Smooth muscle cell (in vitro differentiated cells): ENCODE results near the gene CMAS. TPM values are rescaled to one million over a fixed set of nuclear protein-coding genes. Genes with fewer than 3 reads are reported as not detected.
A peak's percentile ranks its signal among the peaks of the same experiment; 100 is the strongest.
"Not testable (repeated sequence)": the region's sequence is repeated elsewhere in the genome, so short reads cannot be mapped to it uniquely, and the experiment has no call there.

Experiments
- DNase-seq: peaks from one replicate; lab custom pipeline; 2025; ENCODE audit not compliant: unreplicated experiment; lab: John Stamatoyannopoulos, UW
- H2AFZ ChIP-seq: fragments of 200-600 bp; sonication (generic); 2 replicates; pipeline ENCODE4 v1.6.0; 2016; ENCODE audit warnings: antibody characterized with exemption, low read depth, mild to moderate bottlenecking
- H3F3A ChIP-seq: fragments of 200-600 bp; sonication (generic); 2 replicates; pipeline ENCODE4 v1.6.0; 2017; ENCODE audit warnings: antibody characterized with exemption, low read depth
- H3K27ac ChIP-seq: fragments of 200-600 bp; sonication (generic); 2 replicates; pipeline ENCODE4 v1.5.1; 2016; ENCODE audit warnings: low read depth, mild to moderate bottlenecking
- H3K27me3 ChIP-seq: fragments of 200-600 bp; sonication (generic); 2 replicates; pipeline ENCODE4 v1.6.1; 2016; ENCODE audit warnings: low read depth, mild to moderate bottlenecking
- H3K36me3 ChIP-seq: fragments of 200-600 bp; sonication (generic); 2 replicates; pipeline ENCODE4 v1.5.1; 2016; ENCODE audit warnings: low read depth
- H3K4me1 ChIP-seq: fragments of 200-600 bp; sonication (generic); 2 replicates; pipeline ENCODE4 v1.5.1; 2016; ENCODE audit warnings: low read depth
- H3K4me2 ChIP-seq: fragments of 200-600 bp; sonication (generic); 2 replicates; pipeline ENCODE4 v1.6.0; 2016; ENCODE audit warnings: mild to moderate bottlenecking
- H3K4me3 ChIP-seq: fragments of 200-600 bp; sonication (generic); 2 replicates; pipeline ENCODE4 v1.5.1; 2016; ENCODE audit warnings: mild to moderate bottlenecking
- H3K79me2 ChIP-seq: fragments of 200-600 bp; sonication (generic); 2 replicates; pipeline ENCODE4 v1.6.0; 2016; ENCODE audit warnings: low read depth, mild to moderate bottlenecking
- H3K9ac ChIP-seq: fragments of 200-600 bp; sonication (generic); 2 replicates; pipeline ENCODE4 v1.6.0; 2016; ENCODE audit warnings: low read depth
- H3K9me3 ChIP-seq: fragments of 200-600 bp; sonication (generic); replicated peaks from 2 replicates; pipeline ENCODE4 v1.5.1; 2016; ENCODE audit warnings: low read depth
- H4K20me1 ChIP-seq: fragments of 200-600 bp; sonication (generic); 2 replicates; pipeline ENCODE4 v1.6.0; 2016; ENCODE audit warnings: low read depth
- WGBS: methylation state at CpG from one replicate; pipeline ENCODE4 v1.1.7; 2016; ENCODE audit warnings: low lambda C conversion rate; 5-methylcytosine and 5-hydroxymethylcytosine counted together
- polyA plus RNA-seq: library from polyadenylated mRNA; unstranded; fragments of >200 nt; fragmentation: Nextera tagmentation; extraction: Ambion mirVana; gene quantifications from 2 replicates; pipeline ENCODE4 v1.2.1, GENCODE V29; 2016
- total RNA-seq: library from RNA; depleted of rRNA; stranded (reverse); fragments of >200 nt; gene quantifications from 2 replicates; pipeline ENCODE4 v1.2.3, GENCODE V29; 2014
- TF ChIP-seq, protein P1 (sequence below): fragments of 200-600 bp; sonication (generic); IDR thresholded peaks from 2 replicates; pipeline ENCODE4 v1.5.1; 2017; ENCODE audit warnings: borderline replicate concordance, mild to moderate bottlenecking, antibody characterized with exemption; ENCODE audit not compliant: insufficient read depth, poor library complexity, severe bottlenecking

Gene CMAS
- total and polyA plus RNA-seq, 2 experiments from 2014 or later, result 33.8 to 48.9 TPM

GRCh38 chr12:22088886-22089285, 42.9 kb downstream of the CMAS start:
- no peak overlapping the region for H2AFZ ChIP-seq
- no peaks in the 10 kb centered on the region for H3K4me1 ChIP-seq
- H3K27me3 ChIP-seq, result no peaks in the 10 kb centered on the region
- no peaks in the 10 kb centered on the region for H3K9me3 ChIP-seq
- TF ChIP-seq, protein P1, sequence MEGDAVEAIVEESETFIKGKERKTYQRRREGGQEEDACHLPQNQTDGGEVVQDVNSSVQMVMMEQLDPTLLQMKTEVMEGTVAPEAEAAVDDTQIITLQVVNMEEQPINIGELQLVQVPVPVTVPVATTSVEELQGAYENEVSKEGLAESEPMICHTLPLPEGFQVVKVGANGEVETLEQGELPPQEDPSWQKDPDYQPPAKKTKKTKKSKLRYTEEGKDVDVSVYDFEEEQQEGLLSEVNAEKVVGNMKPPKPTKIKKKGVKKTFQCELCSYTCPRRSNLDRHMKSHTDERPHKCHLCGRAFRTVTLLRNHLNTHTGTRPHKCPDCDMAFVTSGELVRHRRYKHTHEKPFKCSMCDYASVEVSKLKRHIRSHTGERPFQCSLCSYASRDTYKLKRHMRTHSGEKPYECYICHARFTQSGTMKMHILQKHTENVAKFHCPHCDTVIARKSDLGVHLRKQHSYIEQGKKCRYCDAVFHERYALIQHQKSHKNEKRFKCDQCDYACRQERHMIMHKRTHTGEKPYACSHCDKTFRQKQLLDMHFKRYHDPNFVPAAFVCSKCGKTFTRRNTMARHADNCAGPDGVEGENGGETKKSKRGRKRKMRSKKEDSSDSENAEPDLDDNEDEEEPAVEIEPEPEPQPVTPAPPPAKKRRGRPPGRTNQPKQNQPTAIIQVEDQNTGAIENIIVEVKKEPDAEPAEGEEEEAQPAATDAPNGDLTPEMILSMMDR, result no peak
- no peak overlapping the region for H3K9ac ChIP-seq
- H3K79me2 ChIP-seq, result no peaks in the 10 kb centered on the region
- no peak overlapping the region for H3K4me2 ChIP-seq
- DNase-seq, result no peak
- no peaks in the 10 kb centered on the region for H4K20me1 ChIP-seq
- no peak overlapping the region for H3K27ac ChIP-seq
- 90% methylated on average over 2 of the region's 2 CpGs for WGBS
- no peaks in the 10 kb centered on the region for H3K36me3 ChIP-seq
- no peaks in the 10 kb centered on the region for H3F3A ChIP-seq
- H3K4me3 ChIP-seq, result no peak overlapping the region

GRCh38 chr12:22089486-22089885, 43.5 kb downstream of the CMAS start:
- no peak overlapping the region for H2AFZ ChIP-seq
- H4K20me1 ChIP-seq, result no peaks in the 10 kb centered on the region
- H3K27ac ChIP-seq, result no peak overlapping the region
- no peaks in the 10 kb centered on the region for H3K27me3 ChIP-seq
- H3K4me2 ChIP-seq, result no peak overlapping the region
- no peaks in the 10 kb centered on the region for H3F3A ChIP-seq
- TF ChIP-seq, protein P1, result no peak
- no peaks in the 10 kb centered on the region for H3K9me3 ChIP-seq
- DNase-seq, result no peak
- 84% methylated on average over 2 of the region's 2 CpGs for WGBS
- H3K36me3 ChIP-seq, result no peaks in the 10 kb centered on the region
- H3K4me1 ChIP-seq, result no peaks in the 10 kb centered on the region
- H3K79me2 ChIP-seq, result no peaks in the 10 kb centered on the region
- H3K4me3 ChIP-seq, result no peak overlapping the region
- no peak overlapping the region for H3K9ac ChIP-seq

- H3K36me3 ChIP-seq, H3K27me3 ChIP-seq, H3K9me3 ChIP-seq, H3K27ac ChIP-seq, H4K20me1 ChIP-seq, H3K4me1 ChIP-seq, H3K4me3 ChIP-seq, H3K79me2 ChIP-seq, H3K9ac ChIP-seq, H2AFZ ChIP-seq, H3F3A ChIP-seq, DNase-seq, H3K4me2 ChIP-seq: not testable (repeated sequence)
- WGBS, result 85% methylated on average over 2 of the region's 2 CpGs
Measured at GRCh38 chr12:22099062-22099461, 53.0 kb downstream of the CMAS start.

DNA sequence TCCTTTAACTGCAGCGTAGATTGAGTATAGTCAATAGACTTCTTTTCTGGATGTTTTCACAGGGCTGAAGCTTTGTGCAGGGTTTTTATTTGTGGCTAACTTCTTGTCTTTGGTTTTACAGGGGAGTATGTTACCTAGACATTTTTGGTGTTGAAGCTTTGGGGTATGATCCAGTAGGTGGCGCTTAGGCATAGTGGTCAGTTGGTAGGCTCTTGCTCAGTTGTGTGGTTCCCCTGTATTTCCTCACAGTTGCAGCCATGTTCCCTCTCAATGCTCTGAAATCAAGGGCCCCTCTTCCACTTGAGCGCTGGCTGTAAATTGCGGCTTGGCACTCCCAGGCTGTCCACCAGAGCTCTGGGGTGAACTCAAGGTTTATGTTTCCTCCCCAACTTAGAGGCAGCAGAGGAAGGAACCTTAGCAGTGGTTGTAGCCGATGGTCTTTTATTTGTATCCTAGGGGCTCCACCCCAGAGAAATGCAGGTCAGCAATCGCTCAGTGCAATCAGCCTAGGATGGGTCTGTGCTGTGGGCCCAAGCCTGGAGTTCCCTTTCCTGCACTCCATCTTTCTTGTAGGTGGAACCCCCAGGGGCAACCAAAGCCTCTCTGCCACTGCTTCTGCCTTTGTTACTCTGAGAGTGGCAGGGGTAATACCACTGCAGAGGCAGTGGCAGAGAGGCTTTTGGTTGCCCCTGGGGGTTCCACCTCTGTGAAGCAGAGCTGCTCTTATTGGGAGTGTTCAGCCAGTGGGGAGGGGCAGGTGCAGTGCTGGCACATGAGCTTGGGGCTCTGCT, 55.1 kb downstream of the CMAS start:
- TF ChIP-seq, protein P1, result peak; percentile 45
- Histone ChIP-seq H3K9me3 (no peaks in the 10 kb centered on the region), H3K9ac (no peak overlapping the region), H3K36me3 (no peaks in the 10 kb centered on the region), H3K4me1 (no peaks in the 10 kb centered on the region), H3K27me3 (no peaks in the 10 kb centered on the region), H2AFZ (peak overlapping the region; percentile 57), H3K79me2 (no peaks in the 10 kb centered on the region), H3F3A (no peaks in the 10 kb centered on the region), H3K4me2 (peak overlapping the region; percentile 43), H4K20me1 (no peaks in the 10 kb centered on the region), H3K4me3 (no peak overlapping the region), H3K27ac (peak overlapping the region; percentile 29)
- no peak for DNase-seq
- WGBS, result 55% methylated on average over 6 of the region's 6 CpGs
